SK-N-SH treated with all-trans-retinoic acid at 6 μM for 48 hours (cell line): ENCODE results near the gene CYGB.

ENCODE experiments used
- ARNTL ChIP-seq: fragments of 450-650 bp; formaldehyde crosslinking; IDR thresholded peaks from 2 replicates; pipeline ENCODE4 v1.5.0; 2020; ENCODE audit warnings: low read depth, mild to moderate bottlenecking, moderate library complexity, borderline replicate concordance
- BACH2 ChIP-seq: fragments of 250-450 bp; sonication (Bioruptor Pico); IDR thresholded peaks from 2 replicates; pipeline ENCODE4 v1.9.0; 2021; ENCODE audit warnings: mild to moderate bottlenecking, borderline replicate concordance
- ESRRG ChIP-seq: fragments of 250-450 bp; sonication (Bioruptor Pico); IDR thresholded peaks from 2 replicates; pipeline ENCODE4 v1.6.1; 2021; ENCODE audit warnings: mild to moderate bottlenecking
- OSR1 ChIP-seq: fragments of 250-450 bp; sonication (Bioruptor Pico); IDR thresholded peaks from 2 replicates; pipeline ENCODE4 v1.8.0; 2022; ENCODE audit warnings: moderate library complexity, mild to moderate bottlenecking, inconsistent platforms
- PPARA ChIP-seq: fragments of 250-450 bp; sonication (Bioruptor Pico); IDR thresholded peaks from 2 replicates; pipeline ENCODE4 v1.5.0; 2020; ENCODE audit warnings: mild to moderate bottlenecking, borderline replicate concordance
- RARB ChIP-seq: fragments of 250-450 bp; sonication (Bioruptor Pico); IDR thresholded peaks from 2 replicates; pipeline ENCODE4 v1.8.0; 2021; ENCODE audit warnings: mild to moderate bottlenecking, moderate library complexity
- ZFP3 ChIP-seq: fragments of 250-450 bp; sonication (Bioruptor Pico); IDR thresholded peaks from 2 replicates; pipeline ENCODE4 v1.5.0; 2020; ENCODE audit warnings: mild to moderate bottlenecking, moderate library complexity
- ZFP30 ChIP-seq: fragments of 450-650 bp; formaldehyde crosslinking; IDR thresholded peaks from 2 replicates; pipeline ENCODE4 v1.5.0; 2022; ENCODE audit warnings: mild to moderate bottlenecking, moderate library complexity
- ZNF70 ChIP-seq: fragments of 450-650 bp; formaldehyde crosslinking; IDR thresholded peaks from 2 replicates; pipeline ENCODE4 v1.5.0; 2020; ENCODE audit warnings: mild to moderate bottlenecking, moderate library complexity
- ZNF8 ChIP-seq: fragments of 450-650 bp; formaldehyde crosslinking; IDR thresholded peaks from 2 replicates; pipeline ENCODE4 v1.5.0; 2020; ENCODE audit warnings: mild to moderate bottlenecking, moderate library complexity
- TF ChIP-seq, protein P1 (sequence below): fragments of 250-450 bp; sonication (Bioruptor Pico); IDR thresholded peaks from 2 replicates; pipeline ENCODE4 v1.5.0; 2020; ENCODE audit warnings: mild to moderate bottlenecking, moderate library complexity
- TF ChIP-seq, protein P2 (sequence below): fragments of 250-450 bp; sonication (Bioruptor Pico); IDR thresholded peaks from 2 replicates; pipeline ENCODE4 v1.8.0; 2020; ENCODE audit warnings: mild to moderate bottlenecking, moderate library complexity, borderline replicate concordance

DNA sequence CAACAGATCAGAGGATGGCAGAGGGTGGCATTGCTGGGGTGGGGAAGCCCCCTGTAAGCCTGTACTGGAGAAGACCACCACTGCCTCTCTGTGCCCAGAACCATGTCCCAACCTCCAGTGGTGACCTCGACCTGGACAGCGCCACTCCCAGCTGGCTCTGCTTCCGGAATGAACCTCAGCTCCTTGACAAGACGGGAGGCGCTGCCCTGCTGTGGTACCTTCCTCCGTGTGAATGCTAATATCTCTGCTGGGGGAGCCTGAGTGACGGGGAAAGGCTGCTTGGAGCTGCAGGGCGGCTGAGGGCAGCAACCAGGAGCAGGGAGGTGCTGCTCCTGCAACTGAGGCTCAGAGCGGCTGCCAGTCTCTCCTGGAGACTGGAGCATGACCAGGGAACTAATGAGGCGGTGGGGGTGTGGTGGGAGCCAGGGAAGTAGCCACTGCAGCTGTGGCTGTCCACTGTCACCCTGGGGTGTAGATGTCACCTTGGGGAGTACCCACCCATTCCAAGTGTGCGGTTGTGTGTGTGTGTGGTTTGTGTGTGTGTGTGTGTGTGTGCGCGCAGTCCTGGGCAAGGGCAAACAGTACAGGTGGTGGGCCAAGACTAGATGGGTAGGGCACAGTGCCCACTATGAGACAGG lies 8.5 kb upstream of the CYGB start:
- TF ChIP-seq ZNF70 (CRISPR knock-in tag) (no peak), PPARA (CRISPR knock-in tag) (no peak), ZFP3 (CRISPR knock-in tag) (no peak), BACH2 (CRISPR knock-in tag) (no peak), ARNTL (no peak), ESRRG (CRISPR knock-in tag) (no peak), ZNF8 (CRISPR knock-in tag) (no peak), OSR1 (CRISPR knock-in tag) (no peak), RARB (CRISPR knock-in tag) (no peak), ZFP30 (no peak)
- TF ChIP-seq, protein P1, sequence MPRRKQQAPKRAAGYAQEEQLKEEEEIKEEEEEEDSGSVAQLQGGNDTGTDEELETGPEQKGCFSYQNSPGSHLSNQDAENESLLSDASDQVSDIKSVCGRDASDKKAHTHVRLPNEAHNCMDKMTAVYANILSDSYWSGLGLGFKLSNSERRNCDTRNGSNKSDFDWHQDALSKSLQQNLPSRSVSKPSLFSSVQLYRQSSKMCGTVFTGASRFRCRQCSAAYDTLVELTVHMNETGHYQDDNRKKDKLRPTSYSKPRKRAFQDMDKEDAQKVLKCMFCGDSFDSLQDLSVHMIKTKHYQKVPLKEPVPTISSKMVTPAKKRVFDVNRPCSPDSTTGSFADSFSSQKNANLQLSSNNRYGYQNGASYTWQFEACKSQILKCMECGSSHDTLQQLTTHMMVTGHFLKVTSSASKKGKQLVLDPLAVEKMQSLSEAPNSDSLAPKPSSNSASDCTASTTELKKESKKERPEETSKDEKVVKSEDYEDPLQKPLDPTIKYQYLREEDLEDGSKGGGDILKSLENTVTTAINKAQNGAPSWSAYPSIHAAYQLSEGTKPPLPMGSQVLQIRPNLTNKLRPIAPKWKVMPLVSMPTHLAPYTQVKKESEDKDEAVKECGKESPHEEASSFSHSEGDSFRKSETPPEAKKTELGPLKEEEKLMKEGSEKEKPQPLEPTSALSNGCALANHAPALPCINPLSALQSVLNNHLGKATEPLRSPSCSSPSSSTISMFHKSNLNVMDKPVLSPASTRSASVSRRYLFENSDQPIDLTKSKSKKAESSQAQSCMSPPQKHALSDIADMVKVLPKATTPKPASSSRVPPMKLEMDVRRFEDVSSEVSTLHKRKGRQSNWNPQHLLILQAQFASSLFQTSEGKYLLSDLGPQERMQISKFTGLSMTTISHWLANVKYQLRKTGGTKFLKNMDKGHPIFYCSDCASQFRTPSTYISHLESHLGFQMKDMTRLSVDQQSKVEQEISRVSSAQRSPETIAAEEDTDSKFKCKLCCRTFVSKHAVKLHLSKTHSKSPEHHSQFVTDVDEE: no peak
- TF ChIP-seq, protein P2, sequence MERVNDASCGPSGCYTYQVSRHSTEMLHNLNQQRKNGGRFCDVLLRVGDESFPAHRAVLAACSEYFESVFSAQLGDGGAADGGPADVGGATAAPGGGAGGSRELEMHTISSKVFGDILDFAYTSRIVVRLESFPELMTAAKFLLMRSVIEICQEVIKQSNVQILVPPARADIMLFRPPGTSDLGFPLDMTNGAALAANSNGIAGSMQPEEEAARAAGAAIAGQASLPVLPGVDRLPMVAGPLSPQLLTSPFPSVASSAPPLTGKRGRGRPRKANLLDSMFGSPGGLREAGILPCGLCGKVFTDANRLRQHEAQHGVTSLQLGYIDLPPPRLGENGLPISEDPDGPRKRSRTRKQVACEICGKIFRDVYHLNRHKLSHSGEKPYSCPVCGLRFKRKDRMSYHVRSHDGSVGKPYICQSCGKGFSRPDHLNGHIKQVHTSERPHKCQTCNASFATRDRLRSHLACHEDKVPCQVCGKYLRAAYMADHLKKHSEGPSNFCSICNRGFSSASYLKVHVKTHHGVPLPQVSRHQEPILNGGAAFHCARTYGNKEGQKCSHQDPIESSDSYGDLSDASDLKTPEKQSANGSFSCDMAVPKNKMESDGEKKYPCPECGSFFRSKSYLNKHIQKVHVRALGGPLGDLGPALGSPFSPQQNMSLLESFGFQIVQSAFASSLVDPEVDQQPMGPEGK (CRISPR knock-in tag): no peak
